ENCODE results near the gene EIF4E3.

DNA sequence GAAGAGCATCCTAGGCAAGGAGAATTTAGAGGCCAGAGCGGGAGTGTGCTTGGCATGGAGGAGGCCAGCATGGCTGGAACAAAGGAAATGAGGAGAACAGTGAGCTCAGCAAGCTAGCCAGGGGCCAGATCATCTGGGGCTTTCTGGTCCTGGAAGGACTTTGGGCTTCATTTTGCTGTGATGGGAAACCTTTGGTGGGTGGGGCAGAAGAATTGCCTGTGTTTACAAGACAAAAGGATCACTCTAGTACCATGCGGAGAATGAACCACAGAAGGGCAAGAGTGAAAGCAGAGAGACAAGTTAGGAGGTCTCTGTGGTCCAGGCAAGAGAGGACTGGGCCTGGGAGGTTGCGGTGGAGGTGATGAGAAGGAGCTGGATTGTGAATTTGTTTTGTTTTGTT lies 80.1 kb downstream of the EIF4E3 start:
- TF ChIP-seq POLR2A (IDR thresholded peaks at IDR 0.05), result no peak
- TF ChIP-seq, protein P1, sequence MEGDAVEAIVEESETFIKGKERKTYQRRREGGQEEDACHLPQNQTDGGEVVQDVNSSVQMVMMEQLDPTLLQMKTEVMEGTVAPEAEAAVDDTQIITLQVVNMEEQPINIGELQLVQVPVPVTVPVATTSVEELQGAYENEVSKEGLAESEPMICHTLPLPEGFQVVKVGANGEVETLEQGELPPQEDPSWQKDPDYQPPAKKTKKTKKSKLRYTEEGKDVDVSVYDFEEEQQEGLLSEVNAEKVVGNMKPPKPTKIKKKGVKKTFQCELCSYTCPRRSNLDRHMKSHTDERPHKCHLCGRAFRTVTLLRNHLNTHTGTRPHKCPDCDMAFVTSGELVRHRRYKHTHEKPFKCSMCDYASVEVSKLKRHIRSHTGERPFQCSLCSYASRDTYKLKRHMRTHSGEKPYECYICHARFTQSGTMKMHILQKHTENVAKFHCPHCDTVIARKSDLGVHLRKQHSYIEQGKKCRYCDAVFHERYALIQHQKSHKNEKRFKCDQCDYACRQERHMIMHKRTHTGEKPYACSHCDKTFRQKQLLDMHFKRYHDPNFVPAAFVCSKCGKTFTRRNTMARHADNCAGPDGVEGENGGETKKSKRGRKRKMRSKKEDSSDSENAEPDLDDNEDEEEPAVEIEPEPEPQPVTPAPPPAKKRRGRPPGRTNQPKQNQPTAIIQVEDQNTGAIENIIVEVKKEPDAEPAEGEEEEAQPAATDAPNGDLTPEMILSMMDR (IDR thresholded peaks at IDR 0.05), result no peak
